ENCODE measurements around the gene FXYD5.
A peak's percentile ranks its signal among the peaks of the same experiment; 100 is the strongest.

The FXYD5 gene

GRCh38 chr19:35120492-35120891 lies 34.0 kb upstream of the FXYD5 start:
- TF ChIP-seq CTCF (IDR thresholded peaks at IDR 0.05; ENCODE audit: low read depth, low read length, missing control alignments): no peak

GRCh38 chr19:35120898-35121297 lies 33.6 kb upstream of the FXYD5 start:
- in situ Hi-C loops (cut with HindIII; ENCODE audit: low sequenced_read_pairs): no loop called here
- no peak overlapping the region for H3K4me3 ChIP-seq (ENCODE audit: low read depth, low read length)
- DNase-seq (ENCODE audit: low read depth): no peak
- no peak for TF ChIP-seq CTCF (IDR thresholded peaks at IDR 0.05; ENCODE audit: low read depth, low read length, missing control alignments)

More at GRCh38 chr19:35120492-35120891, 34.0 kb upstream of the FXYD5 start:
- no peak overlapping the region for H3K4me3 ChIP-seq (ENCODE audit: low read depth, low read length)
- in situ Hi-C loops (cut with HindIII; ENCODE audit: low sequenced_read_pairs): no loop called here
- peak; percentile 5 for DNase-seq (ENCODE audit: low read depth)

GRCh38 chr19:35122687-35123551 lies 31.6 kb upstream of the FXYD5 start:
- DNase-seq (ENCODE audit: low read depth): no peak
- in situ Hi-C loops (cut with HindIII; ENCODE audit: low sequenced_read_pairs): no loop called here
- no peak for TF ChIP-seq CTCF (IDR thresholded peaks at IDR 0.05; ENCODE audit: low read depth, low read length, missing control alignments)
- no peak overlapping the region for H3K4me3 ChIP-seq (ENCODE audit: low read depth, low read length)

- DNase-seq (ENCODE audit: low read depth): no peak
- H3K4me3 ChIP-seq (ENCODE audit: low read depth, low read length): no peak overlapping the region
- no peak for TF ChIP-seq CTCF (IDR thresholded peaks at IDR 0.05; ENCODE audit: low read depth, low read length, missing control alignments)
- in situ Hi-C loops (cut with HindIII; ENCODE audit: low sequenced_read_pairs): no loop called here
Observed at GRCh38 chr19:35123573-35123972, 31.0 kb upstream of the FXYD5 start.

GRCh38 chr19:35124098-35125060 lies 30.2 kb upstream of the FXYD5 start:
- peak; percentile 65 for DNase-seq (ENCODE audit: low read depth)
- peak overlapping the region; percentile 47 for H3K4me3 ChIP-seq (ENCODE audit: low read depth, low read length)
- in situ Hi-C loops (cut with HindIII; ENCODE audit: low sequenced_read_pairs): no loop called here
- no peak for TF ChIP-seq CTCF (IDR thresholded peaks at IDR 0.05; ENCODE audit: low read depth, low read length, missing control alignments)

- no peak for DNase-seq (ENCODE audit: low read depth)
- H3K4me3 ChIP-seq (ENCODE audit: low read depth, low read length): no peak overlapping the region
- no peak for TF ChIP-seq CTCF (IDR thresholded peaks at IDR 0.05; ENCODE audit: low read depth, low read length, missing control alignments)
- in situ Hi-C loops (cut with HindIII; ENCODE audit: low sequenced_read_pairs): no loop called here
Observed at GRCh38 chr19:35125270-35125717, 29.2 kb upstream of the FXYD5 start.

Data from astrocyte of the cerebellum (primary cell).